Activated T-helper 1 cell treated with Interleukin-2 at 50 U/mL for 16 hours (primary cell): ENCODE measurements around the gene MMAB.
"Not testable (repeated sequence)": the region's sequence is repeated elsewhere in the genome, so short reads cannot be mapped to it uniquely, and the experiment has no call there.

ENCODE experiments used
- DNase-seq: peaks from one replicate; pipeline ENCODE4 v3.0.0-alpha.2; 2020; ENCODE audit warnings: low read depth

Gene MMAB

GRCh38 chr12:109602132-109602531, 28.8 kb upstream of the MMAB start:
- DNase-seq: not testable (repeated sequence)

- DNase-seq: no peak
Measured at GRCh38 chr12:109601557-109601956, 28.3 kb upstream of the MMAB start.

GRCh38 chr12:109600995-109601394, 27.7 kb upstream of the MMAB start:
- DNase-seq: no peak

- DNase-seq: no peak
Measured at GRCh38 chr12:109600481-109600880, 27.2 kb upstream of the MMAB start.

GRCh38 chr12:109599087-109599486, 25.8 kb upstream of the MMAB start:
- DNase-seq: no peak

- no peak for DNase-seq
Measured at GRCh38 chr12:109598428-109598854, 25.1 kb upstream of the MMAB start.

GRCh38 chr12:109597795-109598427, 24.6 kb upstream of the MMAB start:
- peak; percentile 42 for DNase-seq

- no peak for DNase-seq
Measured at GRCh38 chr12:109597414-109597794, 24.1 kb upstream of the MMAB start.

- DNase-seq: no peak
Measured at GRCh38 chr12:109596418-109597244, 23.3 kb upstream of the MMAB start.

- no peak for DNase-seq
Measured at GRCh38 chr12:109595321-109595902, 22.1 kb upstream of the MMAB start.

GRCh38 chr12:109594556-109595317, 21.4 kb upstream of the MMAB start:
- DNase-seq: no peak

GRCh38 chr12:109592905-109593272, 19.6 kb upstream of the MMAB start:
- no peak for DNase-seq

- DNase-seq: no peak
Measured at GRCh38 chr12:109592195-109592904, 19.0 kb upstream of the MMAB start.

GRCh38 chr12:109591041-109591440, 17.7 kb upstream of the MMAB start:
- no peak for DNase-seq

GRCh38 chr12:109590566-109590965, 17.3 kb upstream of the MMAB start:
- DNase-seq: no peak

- no peak for DNase-seq
Measured at GRCh38 chr12:109589691-109590245, 16.5 kb upstream of the MMAB start.

GRCh38 chr12:109589240-109589590, 15.9 kb upstream of the MMAB start:
- no peak for DNase-seq

- DNase-seq: no peak
Measured at GRCh38 chr12:109588461-109589239, 15.3 kb upstream of the MMAB start.

- no peak for DNase-seq
Measured at GRCh38 chr12:109587921-109588320, 14.6 kb upstream of the MMAB start.

GRCh38 chr12:109586385-109587296, 13.3 kb upstream of the MMAB start:
- no peak for DNase-seq
